ENCODE data around the gene SLC35G3.
"Not testable (repeated sequence)": the region's sequence is repeated elsewhere in the genome, so short reads cannot be mapped to it uniquely, and the experiment has no call there.

SLC35G3 gene

DNA sequence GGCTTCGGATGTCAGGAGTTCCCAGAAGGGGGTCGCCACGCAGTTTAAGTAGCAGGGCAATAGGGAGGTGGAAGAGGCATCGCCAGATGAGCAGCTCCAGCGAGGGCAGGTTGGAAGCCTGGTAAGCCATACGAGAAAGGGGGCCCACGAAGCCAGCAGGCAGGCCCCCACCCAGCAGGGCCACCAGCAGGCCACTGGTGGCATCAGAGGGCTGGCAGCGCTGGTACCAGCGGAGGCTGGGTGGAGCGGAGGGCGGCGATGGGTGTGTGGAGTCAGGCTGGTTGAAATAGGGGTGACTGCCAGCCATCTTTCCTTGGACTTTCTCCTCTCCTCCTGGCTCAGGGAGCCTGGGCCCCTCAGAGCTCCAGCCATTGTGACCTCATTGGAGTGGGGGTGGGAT lies at the start of gene SLC35G3:
TSS of gene SLC35G3 (minus strand) at position 393 of the 400 bp plus-strand sequence. CDS start at position 307, 86 bp downstream.
- FAIRE-seq = not testable (repeated sequence)

GRCh38 chr17:35243561-35244340 lies 49.6 kb upstream of the SLC35G3 start:
- FAIRE-seq = no peak

- FAIRE-seq = no peak
Observed at GRCh38 chr17:35242805-35243560, 48.8 kb upstream of the SLC35G3 start, which contains the start of gene SLFN5. SLFN5 (plus strand) TSS chr17:35243072; CDS start chr17:35258691, 15,619 bp downstream.

GRCh38 chr17:35242158-35242804 lies 48.1 kb upstream of the SLC35G3 start:
- FAIRE-seq = no peak

DNA sequence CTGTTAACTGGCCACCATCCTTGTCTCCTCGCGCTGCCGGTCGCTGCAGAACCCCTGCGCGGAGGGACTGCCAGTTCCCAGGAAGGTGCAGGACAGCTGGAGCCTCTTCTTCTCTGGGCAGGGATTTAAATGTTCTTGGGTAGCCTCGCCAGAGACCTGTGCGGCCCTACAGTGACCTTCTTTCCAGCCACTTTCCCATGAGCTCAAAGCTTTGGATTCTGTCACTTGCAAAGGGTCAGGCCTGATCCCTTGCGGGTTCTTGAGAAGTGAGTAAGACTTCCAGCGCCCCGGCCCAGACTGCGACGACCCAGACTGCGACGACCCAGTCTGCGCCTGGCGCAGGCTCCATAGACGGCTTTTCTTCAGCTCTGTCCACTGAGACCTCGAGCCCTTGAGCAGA lies 47.3 kb upstream of the SLC35G3 start:
- FAIRE-seq = no peak

GRCh38 chr17:35240861-35241260 lies 46.7 kb upstream of the SLC35G3 start:
- no peak for FAIRE-seq

DNA sequence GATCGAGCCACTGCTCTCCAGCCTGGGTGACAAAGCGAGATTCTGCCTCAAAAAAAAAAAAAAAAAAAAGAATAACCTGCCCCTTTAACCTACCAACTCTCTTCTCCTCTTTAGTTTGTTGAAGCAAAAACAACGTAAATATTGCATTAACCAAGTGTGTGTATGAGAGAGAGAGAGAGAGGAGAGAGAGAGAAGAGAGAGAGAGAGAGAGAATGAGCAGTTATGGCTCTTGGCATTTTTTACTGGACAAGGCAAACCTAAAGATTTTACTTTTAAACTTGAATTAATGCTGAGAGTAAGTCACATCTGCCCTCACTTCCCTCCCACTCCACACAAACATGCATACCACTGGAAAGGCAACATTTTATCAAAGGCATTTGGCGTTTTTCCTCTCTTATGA lies 45.6 kb upstream of the SLC35G3 start:
- no peak for FAIRE-seq

DNA sequence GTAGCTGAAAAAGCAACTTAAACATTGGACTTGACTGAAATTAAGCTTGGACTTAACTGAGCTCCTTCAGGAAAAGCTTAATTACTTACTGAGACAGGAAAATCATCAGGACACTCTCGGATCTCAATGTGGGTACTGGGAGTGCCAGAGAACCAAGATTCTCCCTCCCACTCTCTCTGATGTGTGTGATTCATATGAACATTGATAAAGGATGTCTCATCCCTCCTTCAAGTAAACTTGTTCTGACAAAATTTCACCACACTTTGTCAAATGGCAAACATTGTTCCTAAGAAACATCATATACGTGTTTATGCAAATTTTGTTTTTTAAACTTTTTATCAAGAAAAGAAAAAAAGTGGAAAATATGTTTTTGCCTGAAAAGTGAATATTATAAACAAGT lies 44.6 kb upstream of the SLC35G3 start:
- no peak for FAIRE-seq

GRCh38 chr17:35236821-35237220 lies 42.6 kb upstream of the SLC35G3 start:
- FAIRE-seq = no peak

DNA sequence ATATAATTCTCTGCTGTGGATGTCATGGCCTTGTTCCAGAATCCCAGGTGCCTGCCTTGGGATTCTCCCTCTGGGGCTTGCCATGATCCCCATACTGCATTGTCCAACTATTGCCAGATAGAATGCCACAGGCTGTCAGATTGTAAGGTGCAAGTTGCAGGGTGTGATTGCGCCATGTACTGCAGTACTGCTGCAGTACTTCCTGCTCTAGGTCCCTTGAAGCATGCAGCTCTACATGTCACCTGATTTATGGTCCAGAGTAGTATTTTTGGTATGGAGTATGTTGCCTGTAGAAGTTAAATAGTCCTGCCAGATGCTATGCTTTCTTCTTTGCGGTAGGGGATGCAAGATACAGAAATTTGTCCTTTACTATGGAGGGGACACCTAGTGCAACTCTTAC lies 41.7 kb upstream of the SLC35G3 start:
- FAIRE-seq = no peak

DNA sequence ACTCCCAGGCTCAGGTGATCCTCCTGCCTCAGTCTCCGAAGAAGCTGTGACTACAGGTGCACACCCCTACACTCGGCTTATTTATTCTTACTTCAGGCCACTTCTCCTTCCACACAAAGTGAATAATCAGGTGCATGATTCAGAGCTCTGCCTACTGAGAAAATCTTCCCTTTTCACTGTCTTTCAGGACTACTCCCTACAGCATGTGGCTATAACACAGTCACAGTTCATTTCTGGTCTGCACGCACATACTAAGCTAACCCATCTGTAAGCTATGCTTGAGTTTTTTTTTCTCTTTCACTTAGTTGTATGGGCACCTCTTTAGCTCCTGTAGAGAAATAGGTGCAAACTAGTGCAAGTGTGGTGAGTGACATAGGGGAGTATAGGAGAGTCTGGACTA lies 41.1 kb upstream of the SLC35G3 start:
- FAIRE-seq = no peak

- FAIRE-seq = not testable (repeated sequence)
Observed at GRCh38 chr17:35234315-35234714, 40.1 kb upstream of the SLC35G3 start.

- FAIRE-seq = no peak
Observed at GRCh38 chr17:35229638-35230037, 35.4 kb upstream of the SLC35G3 start.

- FAIRE-seq = no peak
Observed at GRCh38 chr17:35227546-35227945, 33.4 kb upstream of the SLC35G3 start.

- no peak for FAIRE-seq
Observed at GRCh38 chr17:35224436-35224835, 30.2 kb upstream of the SLC35G3 start.

- FAIRE-seq = no peak
Observed at GRCh38 chr17:35222452-35222851, 28.3 kb upstream of the SLC35G3 start.

DNA sequence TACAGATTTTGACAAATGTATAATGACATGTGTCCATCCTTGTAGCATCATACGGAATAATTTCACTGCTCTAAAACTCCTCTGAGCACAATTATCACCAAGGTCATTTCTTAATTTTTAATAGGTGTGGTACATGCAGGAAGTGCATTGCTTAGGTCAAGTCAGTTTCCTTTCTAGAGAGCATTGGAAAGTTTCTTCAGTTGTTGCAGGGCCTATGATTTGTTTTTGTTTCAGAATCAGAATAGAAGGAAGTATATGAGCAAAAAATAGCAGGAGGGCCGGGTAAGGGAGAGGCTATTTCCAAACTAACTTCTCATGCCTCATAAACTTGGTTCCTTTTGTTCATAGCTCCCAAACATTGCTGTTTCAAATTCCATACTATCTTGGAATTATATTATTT lies 24.7 kb upstream of the SLC35G3 start:
- no peak for FAIRE-seq

- FAIRE-seq = no peak
Observed at GRCh38 chr17:35217107-35217506, 22.9 kb upstream of the SLC35G3 start.

- no peak for FAIRE-seq
Observed at GRCh38 chr17:35214631-35215273, 20.6 kb upstream of the SLC35G3 start.

DNA sequence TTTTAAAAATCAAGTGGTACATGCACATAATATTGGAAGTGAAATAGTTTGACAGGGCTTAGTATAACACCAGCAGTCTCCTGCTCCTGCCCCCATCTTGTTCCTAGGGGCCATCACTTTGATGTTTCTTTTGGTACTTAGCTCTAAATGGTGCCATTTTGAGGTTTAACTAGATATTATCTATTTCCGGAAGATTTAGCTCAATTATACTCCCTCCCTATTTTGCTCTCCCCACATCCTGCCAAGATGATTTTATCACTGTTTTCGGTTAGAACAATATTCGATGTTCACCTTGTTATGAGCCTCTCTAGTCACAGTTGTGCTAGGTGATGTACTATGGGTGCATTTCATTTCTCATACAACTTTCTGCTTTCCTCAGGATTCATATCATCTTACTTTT lies 20.0 kb upstream of the SLC35G3 start:
- FAIRE-seq = no peak

DNA sequence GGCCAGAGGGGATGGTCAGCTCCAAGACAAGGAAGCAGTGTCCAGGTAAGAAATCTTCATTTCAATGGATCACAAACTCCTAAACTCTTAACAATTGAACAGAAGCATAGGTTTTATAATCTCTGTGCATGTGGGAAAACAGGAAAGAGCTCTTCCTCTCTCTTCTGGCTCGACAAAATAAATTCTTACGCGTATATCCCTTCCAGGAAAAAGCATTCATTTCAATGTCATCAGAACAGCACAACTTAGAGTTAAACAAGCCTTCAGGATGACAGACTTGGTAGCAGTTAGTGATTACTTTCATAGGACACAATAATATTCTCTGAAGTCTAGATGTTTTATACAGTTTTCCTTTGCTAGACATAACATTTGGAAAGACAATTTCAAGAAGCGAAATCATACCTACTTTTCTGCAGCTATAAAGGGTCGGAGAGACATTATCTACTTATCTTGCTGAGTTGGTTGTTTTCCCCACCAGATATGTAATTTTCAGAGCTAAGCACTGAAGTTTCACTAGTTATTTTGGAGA lies 19.3 kb upstream of the SLC35G3 start:
- FAIRE-seq = no peak

DNA sequence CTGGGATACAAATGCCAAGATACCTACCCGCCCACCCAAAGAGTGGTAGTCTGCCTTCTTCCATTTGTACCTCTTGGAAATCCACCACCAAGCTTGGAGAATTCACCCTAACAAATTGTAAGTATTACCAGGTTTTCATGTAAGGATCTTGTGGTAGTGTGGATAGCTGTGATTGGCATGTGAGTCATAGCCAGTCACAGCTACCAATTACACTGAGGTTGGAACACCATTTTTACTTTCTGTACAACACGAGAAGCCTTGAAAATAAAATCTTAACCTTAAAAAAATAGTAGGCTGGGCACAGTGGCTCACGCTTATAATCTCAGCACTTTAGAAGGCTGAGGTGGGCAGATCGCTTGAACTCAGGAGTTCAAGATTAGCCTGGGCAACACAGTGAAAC lies 18.5 kb upstream of the SLC35G3 start:
- FAIRE-seq = no peak

DNA sequence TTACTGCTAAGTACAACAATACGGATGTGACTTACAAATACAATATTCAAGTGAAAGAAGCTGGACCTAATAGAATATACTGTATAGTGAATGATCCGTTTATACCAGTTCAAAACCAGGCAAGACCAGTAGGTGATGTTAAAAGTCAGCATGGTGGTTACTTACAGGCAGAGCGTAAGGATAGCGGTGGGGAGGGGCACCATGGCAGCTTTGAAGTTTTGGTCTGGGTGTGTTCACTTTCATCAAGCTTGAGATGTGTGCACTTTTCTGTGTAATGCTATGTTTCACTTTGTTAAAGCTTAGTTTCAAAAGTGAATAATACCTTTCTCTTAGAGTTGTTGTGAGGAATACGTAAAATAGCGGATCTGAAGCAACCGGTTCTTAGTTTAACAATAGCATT lies 16.5 kb upstream of the SLC35G3 start:
- FAIRE-seq = no peak
